Natural killer cell (primary cell): ENCODE results near the gene GPR156. TPM values are rescaled to one million over a fixed set of nuclear protein-coding genes. Genes with fewer than 3 reads are reported as not detected.

Experiments used
- ATAC-seq, 3 donors: fragments of 150-1000 bp in 2 of 3; fragments of 200-7000 bp in 1 of 3; cut with Tn5 transposase; 1 replicate in 1 of 3; 2 replicates in 2 of 3; pipeline ENCODE4 v1.10.0; 2021; ENCODE audit warnings: mild to moderate bottlenecking in 2 of 3, moderate library complexity in 2 of 3
- DNase-seq, 2 donors: peaks; one replicate each; pipeline versions ENCODE4 v3.0.0 to v3.0.0-alpha.2; 2013 to 2021; ENCODE audit warnings: mixed read lengths in 1 of 2
- H3K27ac ChIP-seq: one replicate; pipeline ENCODE4 v1.5.1; 2013; ENCODE audit warnings: mild to moderate bottlenecking, low read length
- H3K27me3 ChIP-seq: one replicate; pipeline ENCODE4 v1.6.1; 2013; ENCODE audit warnings: low read length; ENCODE audit not compliant: control insufficient read depth, insufficient read depth
- H3K36me3 ChIP-seq: one replicate; pipeline ENCODE4 v1.6.1; 2013; ENCODE audit warnings: low read length; ENCODE audit not compliant: control insufficient read depth, insufficient read depth
- H3K4me1 ChIP-seq: one replicate; pipeline ENCODE4 v1.6.1; 2013; ENCODE audit warnings: low read length; ENCODE audit not compliant: control insufficient read depth, insufficient read depth
- H3K4me3 ChIP-seq: one replicate; pipeline ENCODE4 v1.5.1; 2013; ENCODE audit warnings: low read length
- H3K9me3 ChIP-seq: one replicate; pipeline ENCODE4 v1.6.1; 2013; ENCODE audit warnings: low read length; ENCODE audit not compliant: control insufficient read depth, insufficient read depth
- H3K27ac Mint-ChIP-seq, 2 donors: one replicate each; pipeline ENCODE4 v1.8.0; 2022; ENCODE audit warnings: mild to moderate bottlenecking in 2 of 2, mixed read lengths in 2 of 2, moderate library complexity in 1 of 2
- H3K27me3 Mint-ChIP-seq, 2 donors: one replicate each; pipeline ENCODE4 v1.8.0; 2022; ENCODE audit warnings: low read depth in 2 of 2, mixed read lengths in 2 of 2
- H3K36me3 Mint-ChIP-seq: one replicate; pipeline ENCODE4 v1.8.0; 2022; ENCODE audit warnings: mixed read lengths
- H3K4me1 Mint-ChIP-seq, 2 donors: one replicate each; pipeline ENCODE4 v1.8.0; 2022; ENCODE audit warnings: mixed read lengths in 2 of 2
- H3K4me3 Mint-ChIP-seq: one replicate; pipeline ENCODE4 v1.8.0; 2022; ENCODE audit warnings: mild to moderate bottlenecking, moderate library complexity, mixed read lengths
- H3K9me3 Mint-ChIP-seq, 2 donors: one replicate each; pipeline ENCODE4 v1.8.0; 2022; ENCODE audit warnings: mixed read lengths in 2 of 2
- WGBS: methylation state at CpG from one replicate; pipeline ENCODE4 v1.1.7; 2013; ENCODE audit warnings: missing lambda C conversion rate; ENCODE audit not compliant: insufficient coverage; 5-methylcytosine and 5-hydroxymethylcytosine counted together
- intact Hi-C: fragments of 100-400 bp; cut with micrococcal nuclease; formaldehyde crosslinking; loops from one replicate; pipeline ENCODE4 v1.14.2; 2022
- total RNA-seq, 4 donors: library from RNA; stranded (reverse); fragments of 120-200 nt in 1 of 4; gene quantifications; one replicate each; pipeline versions ENCODE4 v1.2.3 to v1.2.4, GENCODE V29; 2013 to 2022
- TF ChIP-seq, protein P1 (sequence below): fragments of 200-600 bp; IDR thresholded peaks from one replicate; pipeline ENCODE4 v1.8.0; 2022; ENCODE audit warnings: antibody characterized with exemption

The GPR156 gene
- total RNA-seq, 3 donors from 2014 or later (not counting 1 experiment from before 2014, with no cell fraction given) = 0.18 to 0.75 TPM; not detected in 1

DNA sequence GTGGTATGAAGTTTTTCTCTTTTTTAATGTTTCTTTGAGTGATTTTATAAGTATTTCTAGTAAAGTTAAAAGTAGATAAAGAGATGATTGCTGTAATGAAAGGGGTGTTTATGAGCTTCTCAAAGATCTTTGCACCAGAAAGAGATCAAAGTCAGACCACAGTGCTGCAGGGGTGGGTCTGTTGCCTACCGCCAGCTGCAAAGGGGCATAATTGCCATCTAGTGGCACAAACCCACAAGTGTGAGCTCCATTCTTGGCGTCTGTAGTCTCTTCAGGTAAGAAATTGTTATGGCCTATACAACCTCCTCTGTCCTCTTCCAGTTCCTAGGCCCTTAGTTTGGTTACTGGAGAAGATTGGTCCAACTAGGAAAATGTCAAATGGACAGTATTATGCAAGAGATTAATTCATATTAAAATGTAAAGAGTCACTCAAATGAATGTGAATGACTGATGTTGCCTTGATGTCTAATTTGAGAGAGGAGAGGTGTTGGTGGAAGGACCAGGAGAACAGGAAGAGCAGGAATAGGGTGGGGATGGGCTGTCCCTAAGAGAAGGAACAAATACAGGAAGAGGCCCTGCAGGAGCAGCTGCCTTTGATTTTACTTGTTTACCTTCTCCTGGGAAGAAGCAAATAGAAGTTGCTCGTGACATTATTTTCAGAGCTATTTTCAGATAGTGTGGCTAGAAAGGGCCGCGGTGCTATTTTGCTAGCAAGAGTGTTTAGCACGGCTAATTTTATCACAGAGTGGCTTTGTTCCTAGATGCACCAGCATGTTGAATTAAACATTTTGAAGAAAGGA, 137.8 kb downstream of the GPR156 start:
- Mint-ChIP-seq H3K27me3 (no peaks in the 10 kb centered on the region), H3K36me3 (no peaks in the 10 kb centered on the region), H3K4me3 (no peak overlapping the region), H3K27ac (no peak overlapping the region), H3K9me3 (no peaks in the 10 kb centered on the region), H3K4me1 (no peaks in the 10 kb centered on the region)
- Histone ChIP-seq H3K9me3 (no peaks in the 10 kb centered on the region), H3K36me3 (no peaks in the 10 kb centered on the region), H3K4me3 (no peak overlapping the region), H3K4me1 (no peaks in the 10 kb centered on the region), H3K27ac (no peak overlapping the region), H3K27me3 (no peaks in the 10 kb centered on the region)
- ATAC-seq = peak in 2 of 3 donors; percentile 64 to 75
- intact Hi-C loops = loop anchor here (1.0 kb wide), 2 partner anchors 255 to 326 kb away; no protein-coding TSS in a partner anchor
- TF ChIP-seq, protein P1, sequence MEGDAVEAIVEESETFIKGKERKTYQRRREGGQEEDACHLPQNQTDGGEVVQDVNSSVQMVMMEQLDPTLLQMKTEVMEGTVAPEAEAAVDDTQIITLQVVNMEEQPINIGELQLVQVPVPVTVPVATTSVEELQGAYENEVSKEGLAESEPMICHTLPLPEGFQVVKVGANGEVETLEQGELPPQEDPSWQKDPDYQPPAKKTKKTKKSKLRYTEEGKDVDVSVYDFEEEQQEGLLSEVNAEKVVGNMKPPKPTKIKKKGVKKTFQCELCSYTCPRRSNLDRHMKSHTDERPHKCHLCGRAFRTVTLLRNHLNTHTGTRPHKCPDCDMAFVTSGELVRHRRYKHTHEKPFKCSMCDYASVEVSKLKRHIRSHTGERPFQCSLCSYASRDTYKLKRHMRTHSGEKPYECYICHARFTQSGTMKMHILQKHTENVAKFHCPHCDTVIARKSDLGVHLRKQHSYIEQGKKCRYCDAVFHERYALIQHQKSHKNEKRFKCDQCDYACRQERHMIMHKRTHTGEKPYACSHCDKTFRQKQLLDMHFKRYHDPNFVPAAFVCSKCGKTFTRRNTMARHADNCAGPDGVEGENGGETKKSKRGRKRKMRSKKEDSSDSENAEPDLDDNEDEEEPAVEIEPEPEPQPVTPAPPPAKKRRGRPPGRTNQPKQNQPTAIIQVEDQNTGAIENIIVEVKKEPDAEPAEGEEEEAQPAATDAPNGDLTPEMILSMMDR = no peak
- 41% methylated on average over 6 of the region's 6 CpGs for WGBS
- DNase-seq = peak in 1 of 2 donors; percentile 80

DNA sequence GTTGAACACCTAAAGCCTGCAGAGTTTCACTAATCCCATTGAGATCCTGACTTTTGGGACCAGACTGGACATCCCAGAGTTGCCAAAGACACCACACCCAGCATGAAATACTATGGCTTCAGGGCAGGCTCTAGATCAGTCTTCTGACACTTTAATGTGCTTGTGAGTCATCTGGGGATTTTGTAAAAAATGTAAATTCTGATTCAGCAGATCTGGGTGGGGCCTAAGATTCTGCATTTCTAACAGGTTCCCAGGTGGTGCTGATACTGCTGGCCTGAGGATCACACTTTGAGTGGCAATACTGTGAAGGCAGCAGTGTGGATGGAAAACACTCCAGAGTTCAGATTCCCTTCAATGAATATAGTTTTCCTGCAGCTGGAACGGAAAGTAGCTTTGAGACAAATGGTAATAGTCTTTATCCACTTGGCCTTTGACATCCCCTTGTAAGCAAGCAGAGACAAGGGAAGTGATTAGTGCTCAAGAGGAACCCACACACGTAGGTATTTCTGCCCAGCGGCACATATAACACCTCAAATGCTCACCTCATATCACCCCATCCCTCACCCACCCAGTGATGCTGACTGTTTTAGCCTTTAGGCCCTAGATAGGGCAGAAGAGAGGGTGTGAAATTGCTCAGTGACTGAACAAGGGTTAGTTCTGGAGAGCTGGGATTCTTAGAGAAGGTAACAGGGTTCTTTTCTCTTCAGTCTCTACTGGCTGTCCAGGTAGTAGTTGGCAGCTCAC, 139.3 kb downstream of the GPR156 start:
- Mint-ChIP-seq H3K9me3 (no peaks in the 10 kb centered on the region), H3K36me3 (no peaks in the 10 kb centered on the region), H3K4me3 (no peak overlapping the region), H3K27me3 (peaks cover 0 to 2% of the 10 kb centered on the region in 2 donors), H3K27ac (no peak overlapping the region), H3K4me1 (no peaks in the 10 kb centered on the region)
- no peaks in the 10 kb centered on the region for H3K4me1 ChIP-seq
- TF ChIP-seq, protein P1 = no peak
- H3K27me3 ChIP-seq = no peaks in the 10 kb centered on the region
- WGBS = 58% methylated on average over 2 of the region's 3 CpGs
- ATAC-seq = peak in 2 of 3 donors; percentile 17 to 42
- intact Hi-C loops = no loop called here
- DNase-seq = no peak
- no peak overlapping the region for H3K27ac ChIP-seq
- H3K9me3 ChIP-seq = no peaks in the 10 kb centered on the region
- H3K4me3 ChIP-seq = no peak overlapping the region
- H3K36me3 ChIP-seq = no peaks in the 10 kb centered on the region

DNA sequence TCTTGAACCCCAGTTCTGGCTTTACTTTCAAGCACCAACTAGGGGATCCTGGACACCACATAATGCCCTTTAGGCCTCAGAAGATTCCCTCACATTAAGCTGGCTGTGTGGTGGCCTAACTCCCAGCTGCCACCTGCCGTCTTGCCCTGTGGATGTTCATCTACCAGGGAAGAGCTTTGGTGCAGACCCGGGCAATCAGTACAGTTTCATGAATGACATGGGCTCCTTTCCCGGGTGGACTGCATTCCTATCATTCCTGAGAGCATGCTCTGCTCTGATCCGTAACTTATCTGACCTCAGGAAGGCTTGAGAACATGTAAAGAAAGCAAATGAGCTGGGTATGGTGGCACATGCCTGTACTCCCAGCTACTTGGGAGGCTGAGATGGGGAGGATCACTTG, 140.8 kb downstream of the GPR156 start:
- no peaks in the 10 kb centered on the region for H3K9me3 ChIP-seq
- Mint-ChIP-seq H3K9me3 (no peaks in the 10 kb centered on the region), H3K4me3 (no peak overlapping the region), H3K27me3 (peaks cover 0 to 2% of the 10 kb centered on the region in 2 donors), H3K4me1 (no peaks in the 10 kb centered on the region), H3K27ac (no peak overlapping the region), H3K36me3 (no peaks in the 10 kb centered on the region)
- no peaks in the 10 kb centered on the region for H3K36me3 ChIP-seq
- DNase-seq (no peak), ATAC-seq (no peak)
- no peak overlapping the region for H3K27ac ChIP-seq
- H3K4me3 ChIP-seq = no peak overlapping the region
- H3K27me3 ChIP-seq = no peaks in the 10 kb centered on the region
- intact Hi-C loops = no loop called here
- 89% methylated on average over 4 of the region's 4 CpGs for WGBS
- TF ChIP-seq, protein P1 = no peak
- H3K4me1 ChIP-seq = no peaks in the 10 kb centered on the region
